PC-3 (cell line): ENCODE data around the gene ULK4.

Source experiments
- CTCF ChIP-seq: fragments of 300-600 bp; sonication (generic); conservative IDR thresholded peaks from 2 replicates; pipeline ENCODE4 v1.5.1; 2017; ENCODE audit warnings: antibody characterized with exemption, low read depth, mild to moderate bottlenecking, low read length
- EZH2 ChIP-seq: fragments of 300-600 bp; sonication (generic); IDR thresholded peaks from one replicate; pipeline ENCODE4 v1.6.1; 2017; ENCODE audit warnings: antibody characterized with exemption, mild to moderate bottlenecking, low read length; ENCODE audit not compliant: unreplicated experiment

DNA sequence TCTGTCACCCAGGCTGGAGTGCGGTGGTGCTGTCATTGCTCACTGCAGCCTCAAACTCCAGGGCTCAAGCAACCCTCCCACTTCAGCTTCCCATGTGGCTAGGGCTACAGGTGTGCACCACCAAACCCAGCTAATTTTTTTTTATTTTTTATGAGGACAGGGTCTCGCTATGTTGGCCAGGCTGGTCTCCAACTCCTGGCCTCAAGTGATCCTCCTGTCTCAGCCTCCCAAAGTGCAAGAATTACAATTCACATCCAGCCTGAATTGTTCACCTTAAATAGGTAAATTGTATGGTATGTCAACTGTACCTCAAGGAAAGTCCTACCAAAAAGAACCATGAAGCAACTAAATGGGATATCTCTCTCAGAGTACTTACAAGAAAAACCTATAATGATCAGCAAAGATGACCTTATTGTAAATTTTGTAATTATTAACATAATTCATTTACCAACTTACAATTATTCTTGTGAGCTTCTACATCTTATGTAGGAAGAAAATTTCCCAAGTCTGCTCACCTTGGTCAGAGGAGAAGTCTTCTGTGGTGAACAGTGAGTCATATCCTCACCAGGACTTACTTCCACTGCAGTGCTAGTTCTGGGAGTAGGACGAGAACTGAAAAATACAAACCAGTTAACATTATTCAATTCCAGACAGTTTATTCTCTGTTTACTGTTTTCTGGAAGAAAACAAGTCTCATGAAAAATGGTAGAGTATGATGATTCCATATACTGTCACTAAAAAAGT, 54.4 kb downstream of the ULK4 start:
- TF ChIP-seq CTCF (no peak), EZH2 (no peak)
